Ureter (tissue), 1 donor: Measurements from ENCODE around the gene SLC35A1. TPM values are rescaled to one million over a fixed set of nuclear protein-coding genes. Genes with fewer than 3 reads are reported as not detected.
"Not testable (repeated sequence)": the region's sequence is repeated elsewhere in the genome, so short reads cannot be mapped to it uniquely, and the experiment has no call there.

Experiments
- DNase-seq: peaks from one replicate; pipeline ENCODE4 v3.0.0-alpha.2; 2020; ENCODE audit warnings: low spot score
- total RNA-seq: library from RNA; stranded (reverse); gene quantifications from one replicate; pipeline ENCODE4 v1.2.4, GENCODE V29; 2023
- donor health status: DM: yes; HTN: yes; CAD: no.

The SLC35A1 gene
- total RNA-seq, result 35.3 TPM

GRCh38 chr6:87472525-87473418, at the start of gene SLC35A1:
Gene SLC35A1 (plus strand): TSS chr6:87472974. CDS start chr6:87473004, 30 bp downstream.
- DNase-seq, result peak; percentile 88

- DNase-seq, result no peak
Measured at GRCh38 chr6:87426789-87427188, 46.0 kb upstream of the SLC35A1 start.

GRCh38 chr6:87430499-87430898, 42.3 kb upstream of the SLC35A1 start:
- DNase-seq, result no peak

GRCh38 chr6:87431263-87431662, 41.5 kb upstream of the SLC35A1 start:
- no peak for DNase-seq

GRCh38 chr6:87436435-87436834, 36.3 kb upstream of the SLC35A1 start:
- no peak for DNase-seq

GRCh38 chr6:87441711-87442110, 31.1 kb upstream of the SLC35A1 start:
- DNase-seq, result no peak

- DNase-seq, result no peak
Measured at GRCh38 chr6:87444362-87444761, 28.4 kb upstream of the SLC35A1 start.

- no peak for DNase-seq
Measured at GRCh38 chr6:87465051-87465450, 7.7 kb upstream of the SLC35A1 start.

- no peak for DNase-seq
Measured at GRCh38 chr6:87473419-87473903, 687 bp downstream of the SLC35A1 start.

- DNase-seq, result no peak
Measured at GRCh38 chr6:87481931-87482330, 9.2 kb downstream of the SLC35A1 start.

GRCh38 chr6:87482366-87482765, 9.6 kb downstream of the SLC35A1 start:
- DNase-seq, result no peak

- no peak for DNase-seq
Measured at GRCh38 chr6:87483929-87484328, 11.2 kb downstream of the SLC35A1 start.

GRCh38 chr6:87484491-87484890, 11.7 kb downstream of the SLC35A1 start:
- DNase-seq, result no peak

GRCh38 chr6:87487555-87487954, 14.8 kb downstream of the SLC35A1 start:
- no peak for DNase-seq

- DNase-seq, result not testable (repeated sequence)
Measured at GRCh38 chr6:87489326-87489725, 16.6 kb downstream of the SLC35A1 start.

GRCh38 chr6:87494761-87495422, 22.1 kb downstream of the SLC35A1 start:
- DNase-seq, result no peak

GRCh38 chr6:87498048-87498447, 25.3 kb downstream of the SLC35A1 start:
- DNase-seq, result no peak

GRCh38 chr6:87501809-87502572, 29.2 kb downstream of the SLC35A1 start:
- DNase-seq, result no peak

- DNase-seq, result no peak
Measured at GRCh38 chr6:87504441-87504840, 31.7 kb downstream of the SLC35A1 start.

GRCh38 chr6:87514831-87515230, 42.1 kb downstream of the SLC35A1 start:
- DNase-seq, result no peak

- no peak for DNase-seq
Measured at GRCh38 chr6:87518453-87518852, 45.7 kb downstream of the SLC35A1 start.

GRCh38 chr6:87522686-87523085, 49.9 kb downstream of the SLC35A1 start:
- no peak for DNase-seq
